A549 (cell line): ENCODE results near the gene PTPRN2. TPM values are rescaled to one million over a fixed set of nuclear protein-coding genes. Genes with fewer than 3 reads are reported as not detected.

ENCODE experiments used
- ATAC-seq, 2 experiments: fragments of 200-7000 bp in 1 of 2; fragments of >200 bp in 1 of 2; cut with Nextera tagmentation in 1 of 2; cut with Tn5 transposase in 1 of 2; 3 replicates each; pipeline versions ENCODE4 v1.8.0 to v1.9.1; 2018 to 2020; ENCODE audit warnings: mild to moderate bottlenecking in 1 of 2, moderate library complexity in 1 of 2
- CTCF ChIA-PET: fragments of 300-600 bp; sonication (Branson Sonifier 250); formaldehyde crosslinking; extraction: SDS; loops from one replicate; lab custom pipeline; 2021; ENCODE audit warnings: antibody characterized with exemption, inconsistent platforms; lab: Yijun Ruan, JAX
- POLR2A ChIA-PET: fragments of 350-600 bp; formaldehyde crosslinking; extraction: SDS; loops from one replicate; lab custom pipeline; 2021; ENCODE audit warnings: antibody characterized with exemption, inconsistent platforms; lab: Yijun Ruan, JAX
- DNase-seq, 2 experiments: peaks; one replicate each; pipeline versions ENCODE4 v3.0.0 to v3.0.0-alpha.2; 2011 to 2016; ENCODE audit warnings: low read depth in 1 of 2, low spot score in 1 of 2
- FAIRE-seq: peaks from 2 replicates; lab custom pipeline; 2011; peaks lifted over from hg19 to GRCh38; lab: Jason Lieb, UNC
- H3K27ac ChIP-seq, 2 experiments: fragments of >200 bp; sonication (Bioruptor Twin); formaldehyde crosslinking; 3 replicates each; pipeline ENCODE4 v1.5.1; 2016 to 2017
- H3K4me1 ChIP-seq: fragments of >200 bp; sonication (Bioruptor Twin); formaldehyde crosslinking; 3 replicates; pipeline ENCODE4 v1.6.1; 2016
- H3K4me2 ChIP-seq: fragments of >200 bp; sonication (Bioruptor Twin); formaldehyde crosslinking; 3 replicates; pipeline ENCODE4 v1.6.1; 2016
- H3K4me3 ChIP-seq: fragments of >200 bp; sonication (Bioruptor Twin); formaldehyde crosslinking; 3 replicates; pipeline ENCODE4 v1.5.1; 2016
- H3K9me3 ChIP-seq: fragments of >200 bp; sonication (Bioruptor Twin); formaldehyde crosslinking; 3 replicates; pipeline ENCODE4 v1.6.1; 2016
- CBX8 ChIP-seq: fragments of 200-600 bp; sonication (generic); IDR thresholded peaks from 2 replicates; pipeline ENCODE4 v1.6.1; 2016
- CHD2 ChIP-seq: fragments of 150-350 bp; IDR thresholded peaks from 2 replicates; pipeline ENCODE4 v1.6.1; 2014; ENCODE audit warnings: low read length; ENCODE audit not compliant: partially characterized antibody
- EHMT2 ChIP-seq: fragments of 200-600 bp; sonication (generic); IDR thresholded peaks from 2 replicates; pipeline ENCODE4 v1.6.1; 2016; ENCODE audit warnings: antibody characterized with exemption, low read depth, mild to moderate bottlenecking, moderate library complexity
- FOXS1 ChIP-seq: fragments of 250-450 bp; sonication (Bioruptor Pico); IDR thresholded peaks from 2 replicates; pipeline ENCODE4 v1.5.0; 2020; ENCODE audit warnings: mild to moderate bottlenecking, moderate library complexity
- JUN ChIP-seq, 2 experiments: fragments of >200 bp; sonication (Bioruptor Twin); formaldehyde crosslinking; IDR thresholded peaks; 2 replicates in 1 of 2; 3 replicates in 1 of 2; pipeline ENCODE4 v1.6.1; 2016 to 2017
- NFE2L2 ChIP-seq: fragments of 150-350 bp; conservative IDR thresholded peaks from 2 replicates; pipeline ENCODE4 v1.6.1; 2014; ENCODE audit warnings: low read length
- NR3C1 ChIP-seq: fragments of >200 bp; sonication (Bioruptor Twin); formaldehyde crosslinking; IDR thresholded peaks from 3 replicates; pipeline ENCODE4 v1.6.1; 2017
- POLR2AphosphoS2 ChIP-seq: conservative IDR thresholded peaks from 2 replicates; pipeline ENCODE4 v1.6.1; 2012; ENCODE audit warnings: low read length, improper control_type of control experiment, inconsistent platforms
- RAD21 ChIP-seq, 2 experiments: fragments of >200 bp in 1 of 2; sonication (Bioruptor Twin) in 1 of 2; formaldehyde crosslinking in 1 of 2; IDR thresholded peaks in 1 of 2; conservative IDR thresholded peaks in 1 of 2; 2 replicates in 1 of 2; 3 replicates in 1 of 2; pipeline ENCODE4 v1.6.1; 2012 to 2018; ENCODE audit warnings: inconsistent platforms in 1 of 2
- RCOR1 ChIP-seq: fragments of 150-350 bp; IDR thresholded peaks from 2 replicates; pipeline ENCODE4 v1.6.1; 2014; ENCODE audit warnings: antibody characterized with exemption, low read length, low read depth
- TP53 ChIP-seq: fragments of 250-450 bp; sonication (Bioruptor Pico); IDR thresholded peaks from 2 replicates; pipeline ENCODE4 v1.5.0; 2021; ENCODE audit warnings: mild to moderate bottlenecking, moderate library complexity
- WGBS: methylation state at CpG from one replicate; pipeline ENCODE4 v1.1.6; 2017; ENCODE audit errors: missing lambda C conversion rate; 5-methylcytosine and 5-hydroxymethylcytosine counted together
- polyA plus RNA-seq, 4 experiments: library from polyadenylated mRNA; depleted of rRNA in 3 of 4; stranded (reverse); fragments of >200 nt; fragmentation: RNase III in 1 of 4; extraction: RNeasy Plus Mini Kit Qiagen cat#74134 plus additional on column Dnase treatment in 1 of 4; gene quantifications; 2 replicates in 3 of 4; 3 replicates in 1 of 4; pipeline ENCODE4 v1.2.3, GENCODE V29; 2011 to 2017
- TF ChIP-seq, protein P1 (sequence below): IDR thresholded peaks from 2 replicates; pipeline ENCODE4 v1.6.1; 2012; ENCODE audit warnings: low read depth, borderline replicate concordance
- TF ChIP-seq, protein P2 (sequence below): fragments of >200 bp; sonication (Bioruptor Twin); formaldehyde crosslinking; IDR thresholded peaks from 2 replicates; pipeline ENCODE4 v1.6.1; 2016
- TF ChIP-seq, protein P3 (sequence below): fragments of 250-450 bp; sonication (Bioruptor Pico); IDR thresholded peaks from 2 replicates; pipeline ENCODE4 v1.5.0; 2020; ENCODE audit warnings: low read depth, mild to moderate bottlenecking, moderate library complexity
- TF ChIP-seq, protein P4 (sequence below): fragments of 250-450 bp; sonication (Bioruptor Pico); IDR thresholded peaks from 2 replicates; pipeline ENCODE4 v1.5.0; 2021; ENCODE audit warnings: mild to moderate bottlenecking, moderate library complexity, borderline replicate concordance
- TF ChIP-seq, protein P5 (sequence below): fragments of 450-650 bp; IDR thresholded peaks from 2 replicates; pipeline ENCODE4 v1.6.1; 2014; ENCODE audit warnings: antibody characterized with exemption
- TF ChIP-seq, protein P6 (sequence below): fragments of 200-600 bp; sonication (generic); IDR thresholded peaks from 2 replicates; pipeline ENCODE4 v1.6.1; 2016; ENCODE audit warnings: antibody characterized with exemption, mild to moderate bottlenecking, moderate library complexity

The PTPRN2 gene
- polyA plus RNA-seq, 2 of the 4 experiments (the other 2 are of a cell fraction), result 0.41 to 1.2 TPM

DNA sequence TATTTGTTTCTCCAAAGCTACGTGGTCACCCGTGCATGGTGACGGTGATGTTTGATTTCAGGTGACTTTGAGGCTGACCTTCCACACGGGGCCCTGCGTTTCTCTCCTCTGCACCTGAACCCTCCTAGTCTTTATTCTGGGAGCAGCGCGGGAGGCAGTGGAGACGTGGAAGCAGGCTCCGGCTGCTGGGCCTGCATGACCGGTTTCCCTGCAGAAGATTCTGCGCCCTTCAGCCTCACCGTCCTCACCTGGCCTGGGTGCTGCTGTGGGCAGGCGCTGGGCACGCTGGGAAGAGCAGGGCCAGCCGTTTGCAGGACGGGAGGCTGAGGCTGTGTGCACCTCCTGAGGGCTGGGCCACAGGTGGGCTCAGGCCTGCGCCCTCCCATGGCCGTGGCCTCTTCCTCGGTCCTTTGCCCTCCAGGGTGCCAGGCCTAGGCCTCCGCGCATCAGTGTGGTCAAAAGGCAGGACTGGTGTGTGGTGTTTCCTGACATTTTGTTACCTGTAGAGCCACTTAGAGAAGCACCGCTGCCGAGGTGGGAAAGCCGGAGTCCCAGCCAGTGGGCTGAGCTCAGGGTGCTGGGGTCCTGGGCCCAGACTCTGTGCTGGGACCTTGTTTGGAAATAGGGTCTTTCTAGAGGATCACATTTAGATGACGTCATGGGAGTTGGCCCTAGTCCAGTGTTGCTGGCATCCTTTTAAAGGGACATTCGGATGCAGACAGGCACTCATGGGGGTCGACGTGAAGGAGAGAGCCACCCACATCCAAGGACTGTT lies 772.5 kb downstream of the PTPRN2 start:
- no peaks in the 10 kb centered on the region for H3K4me1 ChIP-seq
- no peak overlapping the region for H3K4me2 ChIP-seq
- WGBS, result 56% methylated on average over 21 of the region's 28 CpGs
- no peak overlapping the region for H3K27ac ChIP-seq
- TF ChIP-seq, protein P1, sequence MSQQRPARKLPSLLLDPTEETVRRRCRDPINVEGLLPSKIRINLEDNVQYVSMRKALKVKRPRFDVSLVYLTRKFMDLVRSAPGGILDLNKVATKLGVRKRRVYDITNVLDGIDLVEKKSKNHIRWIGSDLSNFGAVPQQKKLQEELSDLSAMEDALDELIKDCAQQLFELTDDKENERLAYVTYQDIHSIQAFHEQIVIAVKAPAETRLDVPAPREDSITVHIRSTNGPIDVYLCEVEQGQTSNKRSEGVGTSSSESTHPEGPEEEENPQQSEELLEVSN, result no peak
- TF ChIP-seq, protein P2, sequence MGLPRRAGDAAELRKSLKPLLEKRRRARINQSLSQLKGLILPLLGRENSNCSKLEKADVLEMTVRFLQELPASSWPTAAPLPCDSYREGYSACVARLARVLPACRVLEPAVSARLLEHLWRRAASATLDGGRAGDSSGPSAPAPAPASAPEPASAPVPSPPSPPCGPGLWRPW, result no peak
- no peak for TF ChIP-seq EHMT2
- no peak for TF ChIP-seq CBX8
- TF ChIP-seq, protein P3, sequence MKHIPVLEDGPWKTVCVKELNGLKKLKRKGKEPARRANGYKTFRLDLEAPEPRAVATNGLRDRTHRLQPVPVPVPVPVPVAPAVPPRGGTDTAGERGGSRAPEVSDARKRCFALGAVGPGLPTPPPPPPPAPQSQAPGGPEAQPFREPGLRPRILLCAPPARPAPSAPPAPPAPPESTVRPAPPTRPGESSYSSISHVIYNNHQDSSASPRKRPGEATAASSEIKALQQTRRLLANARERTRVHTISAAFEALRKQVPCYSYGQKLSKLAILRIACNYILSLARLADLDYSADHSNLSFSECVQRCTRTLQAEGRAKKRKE (CRISPR knock-in tag), result no peak
- no peak for TF ChIP-seq FOXS1
- no peak for TF ChIP-seq JUN (IDR thresholded peaks at IDR 0.05)
- TF ChIP-seq, protein P4, sequence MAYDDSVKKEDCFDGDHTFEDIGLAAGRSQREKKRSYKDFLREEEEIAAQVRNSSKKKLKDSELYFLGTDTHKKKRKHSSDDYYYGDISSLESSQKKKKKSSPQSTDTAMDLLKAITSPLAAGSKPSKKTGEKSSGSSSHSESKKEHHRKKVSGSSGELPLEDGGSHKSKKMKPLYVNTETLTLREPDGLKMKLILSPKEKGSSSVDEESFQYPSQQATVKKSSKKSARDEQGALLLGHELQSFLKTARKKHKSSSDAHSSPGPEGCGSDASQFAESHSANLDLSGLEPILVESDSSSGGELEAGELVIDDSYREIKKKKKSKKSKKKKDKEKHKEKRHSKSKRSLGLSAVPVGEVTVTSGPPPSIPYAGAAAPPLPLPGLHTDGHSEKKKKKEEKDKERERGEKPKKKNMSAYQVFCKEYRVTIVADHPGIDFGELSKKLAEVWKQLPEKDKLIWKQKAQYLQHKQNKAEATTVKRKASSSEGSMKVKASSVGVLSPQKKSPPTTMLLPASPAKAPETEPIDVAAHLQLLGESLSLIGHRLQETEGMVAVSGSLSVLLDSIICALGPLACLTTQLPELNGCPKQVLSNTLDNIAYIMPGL (CRISPR knock-in tag), result no peak
- TF ChIP-seq, protein P5, sequence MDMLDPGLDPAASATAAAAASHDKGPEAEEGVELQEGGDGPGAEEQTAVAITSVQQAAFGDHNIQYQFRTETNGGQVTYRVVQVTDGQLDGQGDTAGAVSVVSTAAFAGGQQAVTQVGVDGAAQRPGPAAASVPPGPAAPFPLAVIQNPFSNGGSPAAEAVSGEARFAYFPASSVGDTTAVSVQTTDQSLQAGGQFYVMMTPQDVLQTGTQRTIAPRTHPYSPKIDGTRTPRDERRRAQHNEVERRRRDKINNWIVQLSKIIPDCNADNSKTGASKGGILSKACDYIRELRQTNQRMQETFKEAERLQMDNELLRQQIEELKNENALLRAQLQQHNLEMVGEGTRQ, result no peak
- no peak for TF ChIP-seq POLR2AphosphoS2
- TF ChIP-seq NR3C1, result no peak
- no peak for TF ChIP-seq RCOR1
- TF ChIP-seq TP53 (CRISPR knock-in tag), result no peak
- no peak for TF ChIP-seq NFE2L2
- TF ChIP-seq CHD2, result no peak
- no peak for TF ChIP-seq RAD21 (conservative IDR thresholded peaks at IDR 0.05 in 1 of 2, IDR thresholded peaks at IDR 0.05 in 1 of 2)
- TF ChIP-seq, protein P6, sequence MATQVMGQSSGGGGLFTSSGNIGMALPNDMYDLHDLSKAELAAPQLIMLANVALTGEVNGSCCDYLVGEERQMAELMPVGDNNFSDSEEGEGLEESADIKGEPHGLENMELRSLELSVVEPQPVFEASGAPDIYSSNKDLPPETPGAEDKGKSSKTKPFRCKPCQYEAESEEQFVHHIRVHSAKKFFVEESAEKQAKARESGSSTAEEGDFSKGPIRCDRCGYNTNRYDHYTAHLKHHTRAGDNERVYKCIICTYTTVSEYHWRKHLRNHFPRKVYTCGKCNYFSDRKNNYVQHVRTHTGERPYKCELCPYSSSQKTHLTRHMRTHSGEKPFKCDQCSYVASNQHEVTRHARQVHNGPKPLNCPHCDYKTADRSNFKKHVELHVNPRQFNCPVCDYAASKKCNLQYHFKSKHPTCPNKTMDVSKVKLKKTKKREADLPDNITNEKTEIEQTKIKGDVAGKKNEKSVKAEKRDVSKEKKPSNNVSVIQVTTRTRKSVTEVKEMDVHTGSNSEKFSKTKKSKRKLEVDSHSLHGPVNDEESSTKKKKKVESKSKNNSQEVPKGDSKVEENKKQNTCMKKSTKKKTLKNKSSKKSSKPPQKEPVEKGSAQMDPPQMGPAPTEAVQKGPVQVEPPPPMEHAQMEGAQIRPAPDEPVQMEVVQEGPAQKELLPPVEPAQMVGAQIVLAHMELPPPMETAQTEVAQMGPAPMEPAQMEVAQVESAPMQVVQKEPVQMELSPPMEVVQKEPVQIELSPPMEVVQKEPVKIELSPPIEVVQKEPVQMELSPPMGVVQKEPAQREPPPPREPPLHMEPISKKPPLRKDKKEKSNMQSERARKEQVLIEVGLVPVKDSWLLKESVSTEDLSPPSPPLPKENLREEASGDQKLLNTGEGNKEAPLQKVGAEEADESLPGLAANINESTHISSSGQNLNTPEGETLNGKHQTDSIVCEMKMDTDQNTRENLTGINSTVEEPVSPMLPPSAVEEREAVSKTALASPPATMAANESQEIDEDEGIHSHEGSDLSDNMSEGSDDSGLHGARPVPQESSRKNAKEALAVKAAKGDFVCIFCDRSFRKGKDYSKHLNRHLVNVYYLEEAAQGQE, result no peak
- no peaks in the 10 kb centered on the region for H3K9me3 ChIP-seq
- no peak overlapping the region for H3K4me3 ChIP-seq
- FAIRE-seq, result no peak
- ChIA-PET POLR2A (no interaction called here), CTCF (no interaction called here)
- ATAC-seq, result no peak
- DNase-seq, result no peak
